Mammary epithelial cell (primary cell): ENCODE data around the gene TMEM80.

Experiments used
- CTCF ChIP-seq, 2 donors: IDR thresholded peaks in 1 of 2; conservative IDR thresholded peaks in 1 of 2; 2 replicates each; pipeline ENCODE4 v1.5.1; 2011 to 2012; ENCODE audit warnings: inconsistent platforms in 2 of 2, low read length in 2 of 2, mild to moderate bottlenecking in 2 of 2, control low read depth in 1 of 2, low read depth in 1 of 2; ENCODE audit not compliant: insufficient read depth in 1 of 2; ENCODE audit errors: extremely low read depth in 1 of 2
- EZH2 ChIP-seq: IDR thresholded peaks from 2 replicates; pipeline ENCODE4 v1.6.1; 2012; ENCODE audit warnings: low read length, inconsistent platforms, borderline replicate concordance

- no peak for TF ChIP-seq CTCF (conservative IDR thresholded peaks at IDR 0.05 in 1 of 2, IDR thresholded peaks at IDR 0.05 in 1 of 2; ENCODE audit: extremely low read depth in 1 of 2, insufficient read depth in 1 of 2, low read depth in 1 of 2, low read length in 2 of 2)
- no peak for TF ChIP-seq EZH2
Measured at GRCh38 chr11:656866-657265, 38.8 kb upstream of the TMEM80 start.
